ENCODE data around the gene CYB561A3. TPM values are rescaled to one million over a fixed set of nuclear protein-coding genes. Genes with fewer than 3 reads are reported as not detected.

Gene CYB561A3
- total RNA-seq, 1 experiment from 2014 or later, result 14.6 TPM

DNA sequence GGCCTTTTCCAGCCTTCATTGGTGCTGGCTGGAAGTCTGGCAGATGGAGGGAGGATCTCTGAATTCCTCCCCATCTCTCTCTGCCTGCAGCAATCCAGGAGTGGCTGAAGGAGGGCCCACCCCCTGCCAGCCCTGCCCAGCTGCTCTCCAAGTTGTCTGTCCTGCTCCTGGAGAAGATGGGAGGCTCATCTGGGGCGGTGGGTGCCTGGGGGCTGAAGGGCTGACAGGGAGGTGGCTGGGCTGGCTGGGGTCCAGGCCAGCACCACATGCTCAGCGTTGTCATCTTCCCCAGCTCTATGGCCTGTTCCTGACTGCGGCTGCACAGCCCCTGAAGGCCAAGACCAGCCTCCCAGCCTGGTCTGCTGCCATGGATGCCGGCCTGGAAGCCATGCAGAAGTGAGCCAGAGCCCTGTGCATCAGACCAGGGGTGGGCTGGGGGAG is 16.5 kb downstream of the CYB561A3 start:
- no peak for DNase-seq (ENCODE audit: low read depth)

DNA sequence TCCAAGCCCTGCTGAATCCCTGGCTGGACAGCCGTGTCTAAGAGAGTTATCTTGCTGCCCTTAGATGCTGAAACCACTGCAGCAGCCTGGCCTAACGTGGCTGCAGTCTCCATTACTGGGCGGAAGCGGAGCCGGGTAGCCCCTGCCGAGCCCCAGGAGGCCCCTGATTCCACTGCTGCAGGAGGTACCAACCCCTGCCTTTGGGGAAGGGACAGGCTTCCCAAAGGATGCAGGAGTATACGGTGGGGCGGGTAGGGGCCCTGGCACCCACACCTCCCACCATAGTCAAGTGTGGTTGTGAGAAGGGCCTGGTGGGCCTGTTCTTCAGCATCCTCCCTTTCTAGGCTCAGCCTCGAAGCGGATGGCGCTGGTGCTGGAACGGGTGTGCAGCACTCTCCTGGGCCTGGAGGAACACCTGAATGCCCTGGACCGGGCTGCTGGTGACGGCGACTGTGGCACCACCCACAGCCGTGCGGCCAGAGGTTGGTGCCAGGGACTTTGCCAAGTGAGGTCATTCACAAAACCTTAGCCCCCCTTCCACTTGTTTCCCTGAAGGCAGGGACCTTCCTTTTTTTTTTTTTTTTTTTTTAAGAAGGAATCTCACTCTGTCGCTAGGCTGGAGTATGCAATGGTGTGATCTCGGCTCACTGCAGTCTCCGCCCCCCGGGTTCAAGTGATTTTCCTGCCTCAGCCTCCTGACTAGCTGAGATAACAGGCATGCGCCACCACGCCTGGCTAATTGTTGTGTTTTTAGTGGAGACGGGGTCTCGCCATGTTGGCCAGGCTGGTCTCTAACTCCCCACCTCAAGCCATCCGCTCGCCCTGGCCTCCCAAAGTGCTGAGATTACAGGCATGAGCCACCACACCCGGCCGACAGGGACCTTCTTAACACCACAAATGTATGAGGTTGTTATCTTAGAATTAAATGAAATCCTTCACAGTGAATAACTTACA is 17.6 kb downstream of the CYB561A3 start:
- no peak for DNase-seq (ENCODE audit: low read depth)

DNA sequence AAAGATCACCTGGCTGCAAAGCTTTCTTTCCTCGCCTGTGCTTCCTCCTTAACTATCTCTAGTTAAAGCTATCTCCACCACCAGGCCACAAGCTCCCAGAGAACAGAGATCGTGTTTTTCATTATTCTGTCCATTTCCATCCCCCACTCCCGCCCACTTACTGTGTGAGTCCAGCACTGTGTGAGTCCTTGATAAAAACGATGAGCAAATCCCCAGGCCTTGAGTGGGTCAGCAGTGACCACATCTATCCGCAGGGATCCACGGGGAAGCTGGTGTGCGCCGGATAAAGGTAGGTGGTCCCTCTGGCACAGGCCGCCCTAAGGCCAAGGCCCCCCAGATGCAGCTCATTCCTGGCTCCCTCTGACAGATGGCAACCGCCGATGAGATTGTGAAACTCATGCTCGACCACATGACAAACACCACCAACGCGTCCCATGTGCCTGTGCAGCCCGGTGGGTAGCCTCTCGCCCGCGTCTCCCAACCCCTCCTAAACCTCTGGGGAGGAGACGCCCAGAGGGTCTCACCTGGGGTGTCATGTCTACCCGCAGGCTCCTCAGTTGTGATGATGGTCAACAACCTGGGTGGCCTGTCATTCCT is 19.4 kb downstream of the CYB561A3 start:
- no peak for DNase-seq (ENCODE audit: low read depth)

- DNase-seq (ENCODE audit: low read depth), result no peak
Observed at GRCh38 chr11:61341706-61342105, 20.0 kb downstream of the CYB561A3 start.

GRCh38 chr11:61340979-61341378 is 20.7 kb downstream of the CYB561A3 start:
- no peak for DNase-seq (ENCODE audit: low read depth)

DNA sequence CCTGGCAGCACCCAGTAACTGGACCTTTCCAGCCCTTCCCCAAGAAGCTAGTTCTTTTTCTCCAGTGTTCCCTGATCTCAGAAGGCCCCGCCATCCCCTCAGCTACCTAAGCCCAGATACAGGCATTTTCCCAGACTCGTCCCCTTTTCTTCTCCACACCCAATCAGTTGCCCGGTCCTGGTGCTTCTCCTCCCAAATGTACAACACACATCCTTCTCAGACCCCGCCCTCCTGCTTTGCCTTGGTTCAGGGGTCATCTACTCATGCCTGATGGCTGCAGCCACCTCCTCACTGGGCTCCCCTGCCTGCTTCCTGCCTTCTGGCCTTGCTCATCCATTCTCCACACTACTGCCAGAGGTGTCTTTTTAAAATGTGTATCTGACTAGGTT is 22.2 kb downstream of the CYB561A3 start:
- DNase-seq (ENCODE audit: low read depth), result no peak

GRCh38 chr11:61338783-61339489 is 22.7 kb downstream of the CYB561A3 start:
- DNase-seq (ENCODE audit: low read depth), result no peak

- no peak for DNase-seq (ENCODE audit: low read depth)
Observed at GRCh38 chr11:61337706-61338470, 23.8 kb downstream of the CYB561A3 start.

GRCh38 chr11:61336171-61336935 is 25.3 kb downstream of the CYB561A3 start:
- peak; percentile 85 for DNase-seq (ENCODE audit: low read depth)

DNA sequence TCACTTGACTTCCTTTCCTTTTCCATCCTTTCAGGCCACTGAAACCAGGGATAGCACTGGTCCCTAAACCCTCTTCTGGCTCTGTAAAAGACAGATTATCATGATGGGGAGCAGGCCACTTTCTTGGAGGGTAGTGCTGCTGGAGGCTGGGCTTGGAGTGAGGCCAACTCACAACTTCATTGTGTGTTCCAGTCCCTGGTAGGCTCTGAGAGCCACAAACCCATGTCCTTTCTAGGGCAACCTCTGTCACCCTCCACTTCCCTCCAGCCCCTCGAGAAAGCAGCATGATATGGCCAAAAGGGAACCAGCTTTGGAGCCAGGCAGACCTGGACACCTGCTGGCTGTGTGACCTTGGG is 26.3 kb downstream of the CYB561A3 start:
- no peak for DNase-seq (ENCODE audit: low read depth)

- peak; percentile 64 for DNase-seq (ENCODE audit: low read depth)
Observed at GRCh38 chr11:61334434-61335354, 27.0 kb downstream of the CYB561A3 start.

DNA sequence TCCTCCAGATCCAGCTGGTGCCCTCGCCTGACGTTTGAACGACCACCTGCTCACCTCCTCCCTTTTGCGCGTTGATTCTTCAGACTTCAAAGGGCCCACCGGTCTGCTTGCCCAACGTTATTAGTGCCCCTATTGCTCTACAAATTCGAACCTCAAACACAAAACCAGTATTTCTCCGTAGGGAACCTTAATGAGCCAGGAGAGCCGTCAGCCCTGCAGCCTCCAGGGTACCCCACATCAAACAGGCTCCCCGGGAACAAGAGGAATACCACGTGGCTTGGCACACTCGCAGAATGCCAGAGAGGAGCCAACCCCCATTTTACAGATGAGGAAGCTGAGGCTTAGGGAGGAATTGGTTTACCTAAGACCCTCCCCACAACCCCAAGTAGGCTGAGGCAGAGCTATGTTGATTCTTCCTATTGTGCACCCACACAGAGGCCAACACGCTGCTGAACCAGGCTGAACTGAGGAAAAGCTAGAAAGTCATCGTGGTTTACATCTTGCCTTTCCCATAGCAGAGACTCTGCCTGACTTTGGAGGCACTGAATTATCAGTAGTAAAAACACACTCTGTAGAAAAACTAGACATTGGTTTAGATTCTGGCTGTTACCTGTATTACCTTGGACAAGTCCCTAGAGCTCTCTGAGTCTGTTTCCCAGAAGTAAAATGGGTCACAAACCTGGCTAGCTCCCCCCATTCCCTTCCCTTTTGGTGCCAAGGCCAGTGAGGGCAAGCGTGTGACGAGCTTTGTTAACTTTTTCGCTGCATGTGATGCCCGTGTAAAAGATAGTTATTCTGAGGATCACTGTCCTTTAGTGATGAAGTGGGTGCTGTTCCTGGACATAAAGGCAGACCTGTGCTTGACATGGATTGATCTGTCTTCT is 27.9 kb downstream of the CYB561A3 start:
- DNase-seq (ENCODE audit: low read depth), result no peak

GRCh38 chr11:61332797-61333549 is 28.7 kb downstream of the CYB561A3 start, which contains the start of the genes DDB1 and TKFC:
DDB1 (minus strand) TSS chr11:61333105; CDS start chr11:61332968, 137 bp downstream.
TKFC (plus strand) TSS chr11:61333228; CDS start chr11:61334729, 1,501 bp downstream.
- peak; percentile 97 for DNase-seq (ENCODE audit: low read depth)

DNA sequence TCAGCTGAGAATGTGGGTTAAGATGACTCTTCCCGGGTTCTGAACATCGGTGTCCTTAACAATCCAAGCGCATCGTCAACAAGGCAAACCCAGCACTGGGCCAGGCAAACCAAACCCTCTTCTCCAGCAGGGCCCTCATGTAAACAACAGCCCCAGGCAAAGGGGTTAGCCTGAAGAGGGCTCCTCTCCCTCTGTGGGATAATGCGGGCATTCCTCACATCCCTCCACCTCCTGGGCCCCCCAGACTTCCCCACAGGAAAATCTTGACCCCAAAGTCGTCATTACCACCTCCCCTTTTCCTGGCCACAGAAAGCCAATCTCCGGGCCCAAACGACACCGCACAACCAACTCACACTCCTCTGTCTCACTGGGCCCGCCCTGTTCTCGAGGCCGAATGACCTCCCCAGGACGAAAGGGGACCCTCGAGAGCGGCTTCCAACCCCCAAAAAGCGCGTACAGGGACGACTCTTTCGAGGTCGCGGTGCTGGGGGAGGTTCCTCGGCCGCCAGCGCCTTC is 29.3 kb downstream of the CYB561A3 start:
- no peak for DNase-seq (ENCODE audit: low read depth)

GRCh38 chr11:61331651-61332050 is 30.0 kb downstream of the CYB561A3 start:
- no peak for DNase-seq (ENCODE audit: low read depth)

DNA sequence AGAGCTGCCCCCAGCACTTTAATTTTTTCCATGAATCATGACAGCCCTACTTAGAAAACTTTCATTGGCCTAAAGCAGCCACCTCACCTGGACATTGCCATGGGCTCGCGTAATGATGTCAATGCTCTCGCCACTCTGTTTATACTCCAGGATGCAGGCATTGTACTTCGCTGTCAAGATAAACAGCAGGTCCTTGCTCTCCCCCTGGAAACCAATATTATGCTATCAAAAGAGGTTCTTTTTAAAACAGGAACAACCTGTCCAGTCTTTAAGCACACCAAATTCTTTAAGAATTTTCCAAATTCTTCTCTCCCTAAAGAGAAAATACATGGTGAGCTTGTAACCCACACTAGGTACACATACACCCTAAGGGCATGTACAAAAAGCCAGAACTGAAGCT is 31.8 kb downstream of the CYB561A3 start:
- no peak for DNase-seq (ENCODE audit: low read depth)

- DNase-seq (ENCODE audit: low read depth), result no peak
Observed at GRCh38 chr11:61328351-61328750, 33.3 kb downstream of the CYB561A3 start.

- no peak for DNase-seq (ENCODE audit: low read depth)
Observed at GRCh38 chr11:61327669-61328071, 34.0 kb downstream of the CYB561A3 start.

All from Daoy (cell line).